Uterus (tissue), 4 donors: ENCODE measurements around the gene TVP23A. TPM values are rescaled to one million over a fixed set of nuclear protein-coding genes. Genes with fewer than 3 reads are reported as not detected.

Experiments used
- DNase-seq, 2 donors: peaks; one replicate each; pipeline ENCODE4 v3.0.0-alpha.2; 2019 to 2020
- H3K27ac ChIP-seq, 2 donors: fragments of 200-600 bp; sonication (generic); 1 replicate in 1 of 2; 2 replicates in 1 of 2; pipeline ENCODE4 v1.5.1; 2016 to 2018
- H3K27me3 ChIP-seq, 2 donors: fragments of 200-600 bp; sonication (generic); one replicate each; pipeline ENCODE4 v1.5.1; 2018 to 2019; ENCODE audit warnings: control low read depth in 1 of 2
- H3K36me3 ChIP-seq, 2 donors: fragments of 200-600 bp; sonication (generic); one replicate each; pipeline ENCODE4 v1.5.1; 2019; ENCODE audit warnings: control low read depth in 1 of 2
- H3K4me1 ChIP-seq, 2 donors: fragments of 200-600 bp; sonication (generic); one replicate each; pipeline ENCODE4 v1.5.1; 2018 to 2019; ENCODE audit warnings: control low read depth in 1 of 2
- H3K4me3 ChIP-seq, 2 donors: fragments of 200-600 bp; sonication (generic); 1 replicate in 1 of 2; 2 replicates in 1 of 2; pipeline ENCODE4 v1.5.1; 2018 to 2019; ENCODE audit warnings: mild to moderate bottlenecking in 1 of 2
- H3K9me3 ChIP-seq, 2 donors: fragments of 200-600 bp; sonication (generic); one replicate each; pipeline ENCODE4 v1.5.1; 2019; ENCODE audit warnings: control low read depth in 1 of 2
- CTCF ChIP-seq, 4 experiments: fragments of 200-600 bp in 2 of 4; fragments of 450-650 bp in 2 of 4; sonication (generic) in 2 of 4; IDR thresholded peaks; one replicate each; pipeline ENCODE4 v1.5.1; 2016 to 2019; ENCODE audit warnings: antibody characterized with exemption in 4 of 4, mild to moderate bottlenecking in 2 of 4, moderate library complexity in 1 of 4
- POLR2A ChIP-seq, 2 donors: fragments of 450-650 bp; IDR thresholded peaks; one replicate each; pipeline ENCODE4 v1.6.1; 2016; ENCODE audit warnings: antibody characterized with exemption in 2 of 2, mild to moderate bottlenecking in 1 of 2, moderate library complexity in 1 of 2
- intact Hi-C: fragments of 100-400 bp; cut with DNase I; formaldehyde crosslinking; loops from one replicate; pipeline ENCODE4 v1.15.1; 2023; ENCODE audit warnings: low total_unique reads
- total RNA-seq, 4 donors: library from RNA; depleted of rRNA in 3 of 4; stranded (reverse); fragments of >200 nt in 3 of 4; gene quantifications; one replicate each; pipeline versions ENCODE4 v1.1.0 to v1.2.4, GENCODE V29; 2014 to 2023
- donor health status: DM: yes; HTN: yes; CAD: no.

TVP23A gene
- total RNA-seq, 4 donors from 2014 or later: 0.29 to 8.0 (median 7.6) TPM; not detected in 1

- no peak for TF ChIP-seq POLR2A (IDR thresholded peaks at IDR 0.05)
- TF ChIP-seq CTCF (IDR thresholded peaks at IDR 0.05): no peak
- no peaks in the 10 kb centered on the region for H3K36me3 ChIP-seq
- no peak overlapping the region for H3K4me3 ChIP-seq
- H3K9me3 ChIP-seq: no peaks in the 10 kb centered on the region
- H3K4me1 ChIP-seq: no peaks in the 10 kb centered on the region
- no peak overlapping the region for H3K27ac ChIP-seq
- intact Hi-C loops: no loop called here
- DNase-seq: no peak
- H3K27me3 ChIP-seq: no peaks in the 10 kb centered on the region
Observed at GRCh38 chr16:10769381-10769780, 49.2 kb downstream of the TVP23A start.

GRCh38 chr16:10767127-10767526 lies 51.5 kb downstream of the TVP23A start:
- Histone ChIP-seq H3K4me3 (no peak overlapping the region), H3K27me3 (no peaks in the 10 kb centered on the region), H3K4me1 (no peaks in the 10 kb centered on the region), H3K9me3 (no peaks in the 10 kb centered on the region), H3K27ac (no peak overlapping the region), H3K36me3 (no peaks in the 10 kb centered on the region)
- intact Hi-C loops: no loop called here
- TF ChIP-seq CTCF (IDR thresholded peaks at IDR 0.05): no peak
- no peak for TF ChIP-seq POLR2A (IDR thresholded peaks at IDR 0.05)
- no peak for DNase-seq

GRCh38 chr16:10765772-10766171 lies 52.8 kb downstream of the TVP23A start:
- DNase-seq: no peak
- Histone ChIP-seq H3K27ac (no peak overlapping the region), H3K36me3 (no peaks in the 10 kb centered on the region), H3K27me3 (no peaks in the 10 kb centered on the region), H3K4me1 (no peaks in the 10 kb centered on the region), H3K4me3 (no peak overlapping the region), H3K9me3 (no peaks in the 10 kb centered on the region)
- TF ChIP-seq CTCF (IDR thresholded peaks at IDR 0.05) (no peak), POLR2A (IDR thresholded peaks at IDR 0.05) (no peak)
- intact Hi-C loops: no loop called here

- H3K27me3 ChIP-seq: no peaks in the 10 kb centered on the region
- H3K27ac ChIP-seq: no peak overlapping the region
- no peak for DNase-seq
- H3K4me3 ChIP-seq: no peak overlapping the region
- no peak for TF ChIP-seq POLR2A (IDR thresholded peaks at IDR 0.05)
- no peak for TF ChIP-seq CTCF (IDR thresholded peaks at IDR 0.05)
- no peaks in the 10 kb centered on the region for H3K9me3 ChIP-seq
- intact Hi-C loops: no loop called here
- no peaks in the 10 kb centered on the region for H3K4me1 ChIP-seq
- no peaks in the 10 kb centered on the region for H3K36me3 ChIP-seq
Observed at GRCh38 chr16:10763456-10763855, 55.1 kb downstream of the TVP23A start.

- Histone ChIP-seq H3K9me3 (no peaks in the 10 kb centered on the region), H3K36me3 (no peaks in the 10 kb centered on the region), H3K27me3 (no peaks in the 10 kb centered on the region), H3K4me3 (no peak overlapping the region), H3K27ac (no peak overlapping the region), H3K4me1 (no peaks in the 10 kb centered on the region)
- intact Hi-C loops: no loop called here
- TF ChIP-seq POLR2A (IDR thresholded peaks at IDR 0.05) (no peak), CTCF (IDR thresholded peaks at IDR 0.05) (no peak)
- no peak for DNase-seq
Observed at GRCh38 chr16:10762336-10763016, 56.1 kb downstream of the TVP23A start.
